Upper lobe of left lung (tissue), 4 donors: Measurements from ENCODE around the gene TMEM273.

Experiments
- CTCF ChIP-seq, 6 experiments: fragments of 450-650 bp in 4 of 6; fragments of 200-600 bp in 2 of 6; sonication (generic) in 2 of 6; IDR thresholded peaks; one replicate each; pipeline ENCODE4 v1.5.1; 2016 to 2019; ENCODE audit warnings: antibody characterized with exemption in 6 of 6
- EP300 ChIP-seq, 4 donors: sonication (generic); formaldehyde crosslinking; IDR thresholded peaks; one replicate each; pipeline ENCODE4 v1.5.1; 2017; ENCODE audit warnings: antibody characterized with exemption in 4 of 4, control low read depth in 2 of 4
- POLR2AphosphoS5 ChIP-seq, 2 donors: sonication (generic); formaldehyde crosslinking; IDR thresholded peaks; one replicate each; pipeline ENCODE4 v1.5.1; 2017; ENCODE audit warnings: antibody characterized with exemption in 2 of 2

- TF ChIP-seq CTCF (IDR thresholded peaks at IDR 0.05) (no peak), POLR2AphosphoS5 (IDR thresholded peaks at IDR 0.05) (no peak), EP300 (IDR thresholded peaks at IDR 0.05) (no peak)
Measured at GRCh38 chr10:49139846-49140195, 48.4 kb downstream of the TMEM273 start.
